Measurements from ENCODE around the gene CCDC116. TPM values are rescaled to one million over a fixed set of nuclear protein-coding genes. Genes with fewer than 3 reads are reported as not detected.
"Not testable (repeated sequence)": the region's sequence is repeated elsewhere in the genome, so short reads cannot be mapped to it uniquely, and the experiment has no call there.

The CCDC116 gene
- total RNA-seq, 3 donors from 2014 or later = 0.73 to 1.3 (median 0.86) TPM

DNA sequence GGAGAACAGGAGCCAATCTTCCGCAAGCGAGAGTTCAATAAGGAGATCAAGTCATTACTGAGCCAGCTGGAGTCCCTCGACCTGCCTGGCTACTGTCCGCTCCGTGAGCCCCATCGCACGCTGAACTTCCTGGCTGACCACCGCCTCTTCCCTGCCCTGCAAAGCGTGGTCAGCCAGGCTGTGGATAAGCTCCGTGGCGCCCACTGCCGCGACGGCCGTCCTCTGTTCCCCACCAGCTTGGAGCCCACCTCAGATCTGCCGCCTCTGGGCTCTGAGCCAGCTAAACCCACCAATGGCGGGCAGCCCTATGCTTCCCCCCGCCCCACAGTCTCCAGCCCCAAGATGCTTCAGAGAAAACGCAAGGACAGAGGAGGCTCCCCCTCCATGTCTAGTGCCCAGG lies 2.3 kb downstream of the CCDC116 start:
- Mint-ChIP-seq H3K4me1 (ENCODE audit: low read depth) (peaks cover 13% of the 10 kb centered on the region), H3K4me3 (no peak overlapping the region), H3K9me3 (no peaks in the 10 kb centered on the region), H3K36me3 (ENCODE audit: insufficient read depth) (no peaks in the 10 kb centered on the region), H3K27me3 (ENCODE audit: low read depth) (no peaks in the 10 kb centered on the region)
- no peak for DNase-seq
- no peak for ATAC-seq

DNA sequence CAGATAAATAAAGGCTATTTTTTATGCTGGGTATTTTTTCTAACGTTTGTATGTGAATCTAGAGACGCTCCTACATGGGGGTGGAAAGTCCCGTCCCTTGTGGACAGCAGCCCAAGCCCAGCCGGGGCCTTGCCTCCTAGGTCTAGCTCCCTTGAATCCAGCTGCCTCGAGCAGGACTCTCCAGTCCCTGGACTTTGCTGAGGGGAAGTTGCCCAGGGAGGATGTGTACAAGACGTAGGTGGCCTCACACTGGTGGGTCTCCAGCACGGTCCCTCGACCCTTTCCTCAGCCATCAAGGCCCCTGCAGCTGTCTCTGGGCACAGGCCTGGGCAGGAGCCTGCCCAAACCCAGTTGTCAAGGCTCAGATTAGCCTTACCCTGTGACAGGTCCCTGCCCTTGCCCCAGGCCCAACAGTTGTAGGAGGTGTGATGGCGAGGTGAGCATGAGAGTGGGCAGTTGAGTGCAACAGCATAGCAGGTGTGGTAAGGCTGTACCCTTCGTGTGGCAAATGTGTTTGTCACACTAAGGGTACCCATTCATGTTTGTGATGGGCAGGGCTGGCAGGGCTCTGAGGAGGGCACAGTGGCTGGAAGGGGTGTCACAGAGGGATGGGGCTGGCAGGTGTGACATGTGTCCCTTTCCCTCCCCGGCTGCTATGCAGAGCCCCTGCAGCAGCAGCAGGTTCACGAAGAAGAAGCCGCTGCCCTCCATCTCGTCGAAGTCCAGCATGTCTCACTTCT lies 3.4 kb downstream of the CCDC116 start:
- ATAC-seq (no peak), DNase-seq (no peak)
- no peaks in the 10 kb centered on the region for H3K36me3 Mint-ChIP-seq (ENCODE audit: insufficient read depth)
- H3K4me1 Mint-ChIP-seq (ENCODE audit: low read depth) = peaks cover 9% of the 10 kb centered on the region
- no peaks in the 10 kb centered on the region for H3K9me3 Mint-ChIP-seq
- H3K27me3 Mint-ChIP-seq (ENCODE audit: low read depth) = no peaks in the 10 kb centered on the region
- no peak overlapping the region for H3K4me3 Mint-ChIP-seq

DNA sequence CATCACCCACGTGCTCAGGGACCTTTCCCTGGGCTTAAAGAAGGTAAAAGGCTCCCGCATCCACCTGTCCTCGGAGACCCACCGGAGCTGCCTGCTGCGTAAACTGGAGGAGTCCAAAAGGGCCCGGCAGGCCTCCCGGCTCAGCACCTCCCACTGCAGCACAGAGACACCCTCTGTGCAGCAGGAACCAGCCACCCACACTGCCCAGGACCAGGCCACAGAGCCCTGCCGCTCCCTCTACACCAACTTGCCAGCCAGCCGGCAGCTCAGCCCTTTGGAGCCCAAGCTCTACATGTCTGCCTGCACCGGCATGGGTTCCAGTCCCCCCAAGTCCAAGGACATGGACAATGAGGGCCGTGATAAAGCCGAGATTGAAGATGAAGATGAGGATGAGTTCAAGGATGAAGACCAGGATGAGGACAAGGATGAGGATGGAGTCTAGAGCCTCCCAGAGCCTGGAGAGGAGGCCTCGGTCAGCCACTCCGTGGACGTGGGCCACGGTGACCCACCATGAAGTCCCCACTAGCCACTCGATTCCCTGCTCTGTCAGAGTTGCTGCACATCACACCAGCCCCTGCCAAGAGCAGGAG lies 4.2 kb downstream of the CCDC116 start:
- Mint-ChIP-seq H3K9me3 (no peaks in the 10 kb centered on the region), H3K4me3 (no peak overlapping the region), H3K4me1 (ENCODE audit: low read depth) (peaks cover 14% of the 10 kb centered on the region), H3K27me3 (ENCODE audit: low read depth) (no peaks in the 10 kb centered on the region), H3K36me3 (ENCODE audit: insufficient read depth) (no peaks in the 10 kb centered on the region)
- DNase-seq (no peak), ATAC-seq (no peak)

DNA sequence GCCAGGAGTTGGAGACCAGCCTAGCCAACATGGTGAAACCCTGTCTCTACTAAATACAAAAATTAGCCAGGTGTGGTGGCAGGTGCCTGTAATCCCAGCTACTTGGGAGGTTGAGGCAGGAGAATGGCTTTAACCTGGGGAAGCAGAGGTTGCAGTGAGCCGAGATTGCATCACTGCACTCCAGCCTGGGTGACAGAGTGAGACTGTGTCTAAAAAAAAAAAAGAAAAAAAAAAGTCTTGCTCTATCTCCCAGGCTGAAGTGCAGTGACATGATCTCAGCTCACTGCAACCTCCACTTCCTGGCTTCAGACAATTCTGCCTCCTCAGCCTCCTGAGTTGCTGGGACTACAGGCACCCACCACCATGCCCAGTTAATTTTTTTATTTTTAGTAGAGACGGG lies 4.9 kb downstream of the CCDC116 start:
- ATAC-seq; H3K9me3 Mint-ChIP-seq; H3K36me3 Mint-ChIP-seq (ENCODE audit: insufficient read depth); H3K4me3 Mint-ChIP-seq; DNase-seq; H3K27me3 Mint-ChIP-seq (ENCODE audit: low read depth): not testable (repeated sequence)
- peaks cover 14% of the 10 kb centered on the region for H3K4me1 Mint-ChIP-seq (ENCODE audit: low read depth)

DNA sequence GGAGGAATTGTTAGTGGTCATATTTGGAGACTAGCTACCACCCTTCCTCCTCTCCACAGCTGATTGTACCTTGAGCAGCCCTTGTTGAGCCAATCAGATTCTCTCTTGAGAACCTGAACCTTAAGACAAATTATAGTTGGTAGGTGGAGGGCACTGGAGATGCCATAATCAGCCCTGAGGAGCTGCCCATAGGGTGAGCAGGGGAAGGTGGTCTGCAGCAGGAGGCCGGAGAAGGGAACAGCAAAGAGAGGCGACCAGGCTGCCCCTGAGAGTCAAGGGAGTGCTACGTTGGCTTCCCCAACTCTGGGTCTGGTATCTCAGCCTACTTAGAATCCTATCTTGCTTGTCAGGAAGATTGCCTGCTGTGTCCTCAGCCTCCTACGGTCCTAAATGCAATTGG lies 6.8 kb downstream of the CCDC116 start:
- peaks cover 13% of the 10 kb centered on the region for H3K36me3 Mint-ChIP-seq (ENCODE audit: insufficient read depth)
- H3K27me3 Mint-ChIP-seq (ENCODE audit: low read depth) = no peaks in the 10 kb centered on the region
- ATAC-seq (no peak), DNase-seq (no peak)
- H3K9me3 Mint-ChIP-seq = no peaks in the 10 kb centered on the region
- no peak overlapping the region for H3K4me3 Mint-ChIP-seq
- H3K4me1 Mint-ChIP-seq (ENCODE audit: low read depth) = peaks cover 22% of the 10 kb centered on the region

DNA sequence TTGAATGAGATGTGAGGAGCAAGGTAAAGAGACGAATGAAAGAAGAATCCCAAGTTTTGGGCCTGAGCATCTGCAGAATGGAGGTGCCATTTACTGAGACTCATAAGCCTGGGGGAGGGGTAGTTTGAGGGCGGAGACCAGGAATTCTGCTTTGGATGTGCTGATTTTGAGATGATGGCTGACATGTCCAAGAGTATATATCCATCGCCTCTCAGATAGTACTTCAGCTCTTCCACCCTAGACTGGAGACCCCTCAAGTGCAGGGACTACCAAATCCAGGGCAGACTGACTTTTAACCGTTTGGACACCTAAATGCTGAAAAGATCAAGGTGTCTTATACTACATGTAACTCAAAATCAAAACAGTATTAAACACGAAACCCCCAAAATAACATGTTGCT lies 8.2 kb downstream of the CCDC116 start:
- no peak for DNase-seq
- peak overlapping the region; percentile 91 for H3K4me3 Mint-ChIP-seq
- no peak for ATAC-seq

DNA sequence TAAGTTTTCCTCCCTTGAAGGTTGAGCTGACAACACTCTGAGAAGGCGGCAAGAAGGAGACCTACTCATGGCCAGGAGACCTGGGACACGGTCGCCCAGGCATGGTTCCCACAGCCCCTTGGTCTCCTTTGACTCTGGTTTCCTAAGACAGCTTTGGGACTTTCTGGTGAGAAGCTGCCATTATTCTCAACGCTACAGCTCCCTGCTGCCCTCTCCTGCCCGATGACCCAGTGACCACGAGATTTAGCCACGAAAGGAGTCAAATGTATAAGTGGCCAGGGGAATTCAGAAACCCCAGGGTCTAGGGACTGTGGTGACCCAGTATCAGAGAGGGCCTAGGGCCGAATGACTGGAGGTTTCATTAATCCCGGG lies 8.8 kb downstream of the CCDC116 start:
- Mint-ChIP-seq H3K36me3 (ENCODE audit: insufficient read depth) (peaks cover 17% of the 10 kb centered on the region), H3K27me3 (ENCODE audit: low read depth) (no peaks in the 10 kb centered on the region), H3K4me3 (peak overlapping the region; percentile 91), H3K9me3 (no peaks in the 10 kb centered on the region), H3K4me1 (ENCODE audit: low read depth) (peaks cover 24% of the 10 kb centered on the region)
- ATAC-seq (no peak), DNase-seq (no peak)

More for the DNA sequence above, 8.2 kb downstream of the CCDC116 start:
- Mint-ChIP-seq H3K4me1 (ENCODE audit: low read depth) (peaks cover 22% of the 10 kb centered on the region), H3K36me3 (ENCODE audit: insufficient read depth) (peaks cover 13% of the 10 kb centered on the region), H3K9me3 (no peaks in the 10 kb centered on the region), H3K27me3 (ENCODE audit: low read depth) (no peaks in the 10 kb centered on the region)

DNA sequence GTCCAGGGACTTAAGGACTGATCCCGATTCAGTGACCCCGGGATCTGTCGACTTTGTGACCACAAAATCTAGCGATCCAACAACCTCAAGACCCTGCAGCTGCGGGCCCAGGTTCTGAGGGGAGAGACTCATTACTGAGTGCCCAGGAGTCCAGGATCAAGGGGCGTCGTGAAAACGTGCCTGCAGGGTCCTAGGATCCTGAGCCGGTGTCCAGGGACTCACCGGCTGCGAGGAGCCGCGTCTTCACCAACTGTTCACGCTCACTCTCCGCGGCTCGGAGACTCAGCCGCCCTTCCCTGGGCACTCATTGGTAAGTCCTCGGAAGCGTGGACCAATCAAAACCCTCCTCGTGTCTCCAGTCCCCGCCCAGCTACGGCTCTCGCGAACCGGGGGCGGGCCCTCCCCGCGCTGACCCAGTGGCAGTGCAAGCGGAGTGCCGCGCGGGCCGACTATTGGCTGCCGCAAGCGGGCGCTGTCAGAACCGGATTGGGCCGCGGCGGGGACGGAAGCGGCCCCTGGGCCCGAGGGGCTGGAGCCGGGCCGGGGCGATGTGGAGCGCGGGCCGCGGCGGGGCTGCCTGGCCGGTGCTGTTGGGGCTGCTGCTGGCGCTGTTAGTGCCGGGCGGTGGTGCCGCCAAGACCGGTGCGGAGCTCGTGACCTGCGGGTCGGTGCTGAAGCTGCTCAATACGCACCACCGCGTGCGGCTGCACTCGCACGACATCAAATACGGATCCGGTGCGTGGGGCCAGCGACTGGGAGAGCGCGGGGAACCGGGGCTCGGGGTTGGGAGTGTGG lies 9.4 kb downstream of the CCDC116 start, which contains the start of gene SDF2L1:
TSS of gene SDF2L1 (plus strand) at position 514 of the 795 bp plus-strand sequence. CDS start at position 549, 35 bp downstream.
- DNase-seq = peak; percentile 96
- H3K4me1 Mint-ChIP-seq (ENCODE audit: low read depth) = peaks cover 28% of the 10 kb centered on the region
- H3K36me3 Mint-ChIP-seq (ENCODE audit: insufficient read depth) = peaks cover 22% of the 10 kb centered on the region
- H3K4me3 Mint-ChIP-seq = peak within 1 kb of the TSS; percentile 91
- no peaks in the 10 kb centered on the region for H3K27me3 Mint-ChIP-seq (ENCODE audit: low read depth)
- peak; percentile 96 to 98 for ATAC-seq
- no peaks in the 10 kb centered on the region for H3K9me3 Mint-ChIP-seq

DNA sequence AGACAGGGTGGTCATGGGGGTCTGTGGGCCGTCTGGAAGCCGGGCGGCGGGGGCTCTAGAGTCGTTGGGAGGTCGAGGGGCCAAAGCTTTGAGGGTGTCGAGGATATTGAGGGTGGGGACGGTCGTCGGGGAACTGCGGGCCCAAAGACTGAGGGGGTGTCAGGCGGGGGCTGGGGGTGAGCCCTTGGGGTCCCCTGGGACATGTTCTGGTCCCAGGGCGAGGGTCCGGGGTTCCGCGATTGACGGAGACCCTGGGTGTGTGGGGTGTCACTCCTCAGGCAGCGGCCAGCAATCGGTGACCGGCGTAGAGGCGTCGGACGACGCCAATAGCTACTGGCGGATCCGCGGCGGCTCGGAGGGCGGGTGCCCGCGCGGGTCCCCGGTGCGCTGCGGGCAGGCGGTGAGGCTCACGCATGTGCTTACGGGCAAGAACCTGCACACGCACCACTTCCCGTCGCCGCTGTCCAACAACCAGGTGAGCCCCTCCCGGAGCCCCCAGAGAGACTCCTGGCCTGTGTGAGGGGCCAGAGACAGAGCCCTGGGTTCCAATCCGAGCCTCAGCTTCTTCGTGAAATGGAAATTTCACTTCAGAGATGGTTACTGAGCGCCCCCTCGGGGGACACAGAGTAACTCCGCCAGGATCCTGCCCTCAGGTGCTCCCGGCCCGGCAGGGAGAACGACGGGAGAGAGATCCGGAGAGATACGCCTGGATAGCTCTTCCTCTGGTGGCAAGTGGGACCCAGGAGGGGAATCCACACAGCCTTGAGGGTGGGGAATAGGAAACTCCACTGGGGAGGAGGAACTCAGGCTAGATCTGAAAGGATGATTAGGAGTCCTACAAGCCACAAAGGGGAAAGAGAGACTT lies 10.3 kb downstream of the CCDC116 start:
- H3K9me3 Mint-ChIP-seq = no peaks in the 10 kb centered on the region
- ATAC-seq (peak; percentile 7 to 10), DNase-seq (peak; percentile 56)
- H3K4me3 Mint-ChIP-seq = peak overlapping the region; percentile 91
- peaks cover 28% of the 10 kb centered on the region for H3K4me1 Mint-ChIP-seq (ENCODE audit: low read depth)
- H3K27me3 Mint-ChIP-seq (ENCODE audit: low read depth) = no peaks in the 10 kb centered on the region
- peaks cover 22% of the 10 kb centered on the region for H3K36me3 Mint-ChIP-seq (ENCODE audit: insufficient read depth)

DNA sequence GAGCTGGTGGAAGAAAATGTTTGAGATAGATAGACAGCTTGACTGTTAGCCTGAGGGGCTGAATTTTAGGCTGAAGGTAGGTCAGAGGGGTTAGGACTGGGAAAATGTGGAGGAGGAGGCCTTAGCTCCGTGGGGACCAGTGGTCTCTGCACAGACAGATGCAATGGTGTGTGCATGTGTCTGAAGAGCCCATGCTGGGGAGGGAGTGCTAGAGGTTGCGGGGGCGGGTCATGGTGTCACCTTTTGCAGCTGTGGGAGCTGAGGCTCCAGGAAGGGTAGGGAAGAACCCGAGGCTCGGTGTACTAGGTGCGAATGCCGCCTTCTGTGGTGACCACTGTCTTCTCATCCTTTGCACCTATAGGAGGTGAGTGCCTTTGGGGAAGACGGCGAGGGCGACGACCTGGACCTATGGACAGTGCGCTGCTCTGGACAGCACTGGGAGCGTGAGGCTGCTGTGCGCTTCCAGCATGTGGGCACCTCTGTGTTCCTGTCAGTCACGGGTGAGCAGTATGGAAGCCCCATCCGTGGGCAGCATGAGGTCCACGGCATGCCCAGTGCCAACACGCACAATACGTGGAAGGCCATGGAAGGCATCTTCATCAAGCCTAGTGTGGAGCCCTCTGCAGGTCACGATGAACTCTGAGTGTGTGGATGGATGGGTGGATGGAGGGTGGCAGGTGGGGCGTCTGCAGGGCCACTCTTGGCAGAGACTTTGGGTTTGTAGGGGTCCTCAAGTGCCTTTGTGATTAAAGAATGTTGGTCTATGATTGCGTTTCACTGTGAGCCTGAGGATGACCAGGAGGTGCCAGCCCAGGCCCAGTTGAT lies 11.2 kb downstream of the CCDC116 start:
- H3K4me1 Mint-ChIP-seq (ENCODE audit: low read depth) = peaks cover 28% of the 10 kb centered on the region
- peaks cover 22% of the 10 kb centered on the region for H3K36me3 Mint-ChIP-seq (ENCODE audit: insufficient read depth)
- no peaks in the 10 kb centered on the region for H3K9me3 Mint-ChIP-seq
- H3K27me3 Mint-ChIP-seq (ENCODE audit: low read depth) = no peaks in the 10 kb centered on the region
- DNase-seq (no peak), ATAC-seq (no peak)
- peak overlapping the region; percentile 91 for H3K4me3 Mint-ChIP-seq

DNA sequence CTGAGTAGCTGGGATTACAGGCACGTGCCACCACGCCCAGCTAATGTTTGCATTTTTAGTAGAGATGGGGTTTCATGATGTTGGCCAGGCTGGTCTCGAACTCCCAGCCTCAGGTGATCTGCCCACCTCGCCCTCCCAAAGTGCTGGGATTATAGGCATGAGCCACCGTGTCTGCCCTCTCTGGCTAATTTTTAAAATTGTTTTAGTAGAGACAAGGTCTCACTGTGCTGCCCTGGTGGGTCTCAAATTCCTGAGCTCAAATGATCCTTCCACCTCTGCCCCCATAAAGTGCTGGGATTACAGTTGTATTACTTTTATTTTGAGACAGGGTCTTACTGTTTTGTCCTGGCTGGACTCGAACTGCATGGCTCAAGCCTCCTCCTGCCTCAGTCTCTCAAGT lies 13.0 kb downstream of the CCDC116 start:
- DNase-seq; H3K9me3 Mint-ChIP-seq; H3K27me3 Mint-ChIP-seq (ENCODE audit: low read depth); H3K4me3 Mint-ChIP-seq; ATAC-seq: not testable (repeated sequence)
- Mint-ChIP-seq H3K36me3 (ENCODE audit: insufficient read depth) (peaks cover 22% of the 10 kb centered on the region), H3K4me1 (ENCODE audit: low read depth) (peaks cover 28% of the 10 kb centered on the region)

DNA sequence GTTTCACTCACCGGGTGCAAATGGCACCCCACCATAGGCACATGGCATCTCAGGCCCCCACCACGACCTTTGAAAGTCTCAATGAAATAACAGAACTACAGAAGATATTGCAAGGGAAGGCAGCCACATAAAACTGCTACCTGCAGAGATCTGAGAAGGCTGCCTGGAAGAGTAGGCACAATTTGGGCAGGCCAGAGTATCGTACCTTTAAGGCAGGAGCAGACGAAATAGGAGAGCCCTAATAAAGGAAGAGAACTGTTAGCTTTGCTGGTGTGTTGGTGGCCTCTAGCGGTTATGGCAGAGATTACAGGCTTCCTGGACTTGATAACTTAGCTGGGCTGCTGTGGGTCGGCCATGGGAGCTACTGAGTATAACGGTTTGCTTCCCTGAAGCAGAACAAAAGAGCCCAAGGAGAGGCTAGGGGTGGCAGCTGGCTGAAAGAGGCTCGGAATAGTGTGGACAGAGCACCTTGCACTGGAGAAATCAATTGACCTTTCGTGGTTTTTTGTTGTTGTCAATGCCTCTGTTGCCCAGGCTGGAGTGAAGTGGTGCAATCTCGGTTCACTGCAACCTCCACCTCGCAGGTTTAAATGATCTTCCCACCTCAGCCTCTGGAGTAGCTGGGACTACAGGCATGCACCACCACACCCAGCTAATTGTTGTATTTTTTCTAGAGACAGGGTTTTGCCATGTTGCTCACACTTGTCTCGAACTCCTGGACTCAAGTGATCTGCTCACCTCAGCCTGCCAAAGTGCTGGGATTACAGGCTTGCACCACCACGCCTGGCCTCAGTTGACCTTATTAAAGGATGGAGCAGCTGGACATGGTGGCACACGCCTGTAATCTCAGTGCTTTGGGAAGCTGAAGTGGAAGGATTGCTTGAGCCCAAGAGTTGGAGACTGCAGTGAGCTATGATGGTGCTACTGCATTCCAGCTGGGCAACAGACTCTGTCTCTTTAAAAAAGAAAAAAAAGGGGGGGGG lies 14.3 kb downstream of the CCDC116 start:
- Mint-ChIP-seq H3K4me3 (no peak overlapping the region), H3K4me1 (ENCODE audit: low read depth) (peaks cover 32% of the 10 kb centered on the region), H3K27me3 (ENCODE audit: low read depth) (no peaks in the 10 kb centered on the region), H3K9me3 (no peaks in the 10 kb centered on the region), H3K36me3 (ENCODE audit: insufficient read depth) (peaks cover 22% of the 10 kb centered on the region)
- ATAC-seq (peak; percentile 16 to 23), DNase-seq (peak; percentile 70)

All from activated T-cell treated with anti-CD3 and anti-CD28 coated beads, Interleukin-2, amount 50 U/mL, for 4 hours (primary cell).